ENCODE data around the gene AP4B1. TPM values are rescaled to one million over a fixed set of nuclear protein-coding genes. Genes with fewer than 3 reads are reported as not detected.
A peak's percentile ranks its signal among the peaks of the same experiment; 100 is the strongest.

The AP4B1 gene
- total and polyA plus RNA-seq, 9 of the 15 experiments (the other 6 are each of a cell fraction or from before 2014, with no cell fraction given): 15.8 to 36.5 (median 24.6) TPM

GRCh38 chr1:113904674-113905434 is at the start of gene AP4B1, which contains the start of gene DCLRE1B (continued):
- TF ChIP-seq JUND (IDR thresholded peaks at IDR 0.05; ENCODE audit: borderline replicate concordance, low read depth, low read length) (peak; percentile 80), JUND (tag; IDR thresholded peaks at IDR 0.05; ENCODE audit: borderline replicate concordance, low read depth, low read length) (peak; percentile 59; the same call in 1 of the 3 replicates), POLR2AphosphoS2 (IDR thresholded peaks at IDR 0.05; ENCODE audit: low read length) (no peak), GTF2E2 (tag; IDR thresholded peaks at IDR 0.05) (no peak), ILK (tag; IDR thresholded peaks at IDR 0.05; ENCODE audit: borderline replicate concordance, low read depth) (no peak), KDM5B (IDR thresholded peaks at IDR 0.05; ENCODE audit: insufficient replicate concordance, low read depth, low read length) (peak; percentile 79), CHD1 (IDR thresholded peaks at IDR 0.05; ENCODE audit: low read length) (no peak), ZNF507 (tag; conservative IDR thresholded peaks at IDR 0.05) (no peak), SREBF1 (IDR thresholded peaks at IDR 0.05; ENCODE audit: borderline replicate concordance, low read depth, low read length) (no peak), BHLHE40 (IDR thresholded peaks at IDR 0.05; ENCODE audit: low read length) (peak; percentile 79), TEAD2 (tag; IDR thresholded peaks at IDR 0.05) (no peak), POLR2AphosphoS5 (IDR thresholded peaks at IDR 0.05; ENCODE audit: control insufficient read depth, insufficient read depth, low read depth, low read length) (peak; percentile 76), ZFP36 (IDR thresholded peaks at IDR 0.05; ENCODE audit: low read depth, low read length, partially characterized antibody) (peak; percentile 66), ZBTB17 (CRISPR knock-in tag; IDR thresholded peaks at IDR 0.05) (peak; percentile 100), ELF1 (tag; IDR thresholded peaks at IDR 0.05) (peak; percentile 80)
- TF ChIP-seq, protein P1, sequence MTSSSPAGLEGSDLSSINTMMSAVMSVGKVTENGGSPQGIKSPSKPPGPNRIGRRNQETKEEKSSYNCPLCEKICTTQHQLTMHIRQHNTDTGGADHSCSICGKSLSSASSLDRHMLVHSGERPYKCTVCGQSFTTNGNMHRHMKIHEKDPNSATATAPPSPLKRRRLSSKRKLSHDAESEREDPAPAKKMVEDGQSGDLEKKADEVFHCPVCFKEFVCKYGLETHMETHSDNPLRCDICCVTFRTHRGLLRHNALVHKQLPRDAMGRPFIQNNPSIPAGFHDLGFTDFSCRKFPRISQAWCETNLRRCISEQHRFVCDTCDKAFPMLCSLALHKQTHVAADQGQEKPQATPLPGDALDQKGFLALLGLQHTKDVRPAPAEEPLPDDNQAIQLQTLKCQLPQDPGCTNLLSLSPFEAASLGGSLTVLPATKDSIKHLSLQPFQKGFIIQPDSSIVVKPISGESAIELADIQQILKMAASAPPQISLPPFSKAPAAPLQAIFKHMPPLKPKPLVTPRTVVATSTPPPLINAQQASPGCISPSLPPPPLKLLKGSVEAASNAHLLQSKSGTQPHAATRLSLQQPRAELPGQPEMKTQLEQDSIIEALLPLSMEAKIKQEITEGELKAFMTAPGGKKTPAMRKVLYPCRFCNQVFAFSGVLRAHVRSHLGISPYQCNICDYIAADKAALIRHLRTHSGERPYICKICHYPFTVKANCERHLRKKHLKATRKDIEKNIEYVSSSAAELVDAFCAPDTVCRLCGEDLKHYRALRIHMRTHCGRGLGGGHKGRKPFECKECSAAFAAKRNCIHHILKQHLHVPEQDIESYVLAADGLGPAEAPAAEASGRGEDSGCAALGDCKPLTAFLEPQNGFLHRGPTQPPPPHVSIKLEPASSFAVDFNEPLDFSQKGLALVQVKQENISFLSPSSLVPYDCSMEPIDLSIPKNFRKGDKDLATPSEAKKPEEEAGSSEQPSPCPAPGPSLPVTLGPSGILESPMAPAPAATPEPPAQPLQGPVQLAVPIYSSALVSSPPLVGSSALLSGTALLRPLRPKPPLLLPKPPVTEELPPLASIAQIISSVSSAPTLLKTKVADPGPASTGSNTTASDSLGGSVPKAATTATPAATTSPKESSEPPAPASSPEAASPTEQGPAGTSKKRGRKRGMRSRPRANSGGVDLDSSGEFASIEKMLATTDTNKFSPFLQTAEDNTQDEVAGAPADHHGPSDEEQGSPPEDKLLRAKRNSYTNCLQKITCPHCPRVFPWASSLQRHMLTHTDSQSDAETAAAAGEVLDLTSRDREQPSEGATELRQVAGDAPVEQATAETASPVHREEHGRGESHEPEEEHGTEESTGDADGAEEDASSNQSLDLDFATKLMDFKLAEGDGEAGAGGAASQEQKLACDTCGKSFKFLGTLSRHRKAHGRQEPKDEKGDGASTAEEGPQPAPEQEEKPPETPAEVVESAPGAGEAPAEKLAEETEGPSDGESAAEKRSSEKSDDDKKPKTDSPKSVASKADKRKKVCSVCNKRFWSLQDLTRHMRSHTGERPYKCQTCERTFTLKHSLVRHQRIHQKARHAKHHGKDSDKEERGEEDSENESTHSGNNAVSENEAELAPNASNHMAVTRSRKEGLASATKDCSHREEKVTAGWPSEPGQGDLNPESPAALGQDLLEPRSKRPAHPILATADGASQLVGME (CRISPR knock-in tag; IDR thresholded peaks at IDR 0.05): no peak
- TF ChIP-seq, protein P2, sequence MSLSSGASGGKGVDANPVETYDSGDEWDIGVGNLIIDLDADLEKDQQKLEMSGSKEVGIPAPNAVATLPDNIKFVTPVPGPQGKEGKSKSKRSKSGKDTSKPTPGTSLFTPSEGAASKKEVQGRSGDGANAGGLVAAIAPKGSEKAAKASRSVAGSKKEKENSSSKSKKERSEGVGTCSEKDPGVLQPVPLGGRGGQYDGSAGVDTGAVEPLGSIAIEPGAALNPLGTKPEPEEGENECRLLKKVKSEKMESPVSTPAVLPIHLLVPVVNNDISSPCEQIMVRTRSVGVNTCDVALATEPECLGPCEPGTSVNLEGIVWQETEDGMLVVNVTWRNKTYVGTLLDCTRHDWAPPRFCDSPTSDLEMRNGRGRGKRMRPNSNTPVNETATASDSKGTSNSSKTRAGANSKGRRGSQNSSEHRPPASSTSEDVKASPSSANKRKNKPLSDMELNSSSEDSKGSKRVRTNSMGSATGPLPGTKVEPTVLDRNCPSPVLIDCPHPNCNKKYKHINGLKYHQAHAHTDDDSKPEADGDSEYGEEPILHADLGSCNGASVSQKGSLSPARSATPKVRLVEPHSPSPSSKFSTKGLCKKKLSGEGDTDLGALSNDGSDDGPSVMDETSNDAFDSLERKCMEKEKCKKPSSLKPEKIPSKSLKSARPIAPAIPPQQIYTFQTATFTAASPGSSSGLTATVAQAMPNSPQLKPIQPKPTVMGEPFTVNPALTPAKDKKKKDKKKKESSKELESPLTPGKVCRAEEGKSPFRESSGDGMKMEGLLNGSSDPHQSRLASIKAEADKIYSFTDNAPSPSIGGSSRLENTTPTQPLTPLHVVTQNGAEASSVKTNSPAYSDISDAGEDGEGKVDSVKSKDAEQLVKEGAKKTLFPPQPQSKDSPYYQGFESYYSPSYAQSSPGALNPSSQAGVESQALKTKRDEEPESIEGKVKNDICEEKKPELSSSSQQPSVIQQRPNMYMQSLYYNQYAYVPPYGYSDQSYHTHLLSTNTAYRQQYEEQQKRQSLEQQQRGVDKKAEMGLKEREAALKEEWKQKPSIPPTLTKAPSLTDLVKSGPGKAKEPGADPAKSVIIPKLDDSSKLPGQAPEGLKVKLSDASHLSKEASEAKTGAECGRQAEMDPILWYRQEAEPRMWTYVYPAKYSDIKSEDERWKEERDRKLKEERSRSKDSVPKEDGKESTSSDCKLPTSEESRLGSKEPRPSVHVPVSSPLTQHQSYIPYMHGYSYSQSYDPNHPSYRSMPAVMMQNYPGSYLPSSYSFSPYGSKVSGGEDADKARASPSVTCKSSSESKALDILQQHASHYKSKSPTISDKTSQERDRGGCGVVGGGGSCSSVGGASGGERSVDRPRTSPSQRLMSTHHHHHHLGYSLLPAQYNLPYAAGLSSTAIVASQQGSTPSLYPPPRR (CRISPR knock-in tag; IDR thresholded peaks at IDR 0.05; ENCODE audit: borderline replicate concordance): 0 out of 2 replicates have a peak, but pooled peaks have one; percentile 43

All from K562 (cell line).